ENCODE results near the gene ARL4C. TPM values are rescaled to one million over a fixed set of nuclear protein-coding genes. Genes with fewer than 3 reads are reported as not detected.

ARL4C gene
- total RNA-seq, 2 experiments from 2014 or later = 469 to 471 TPM

DNA sequence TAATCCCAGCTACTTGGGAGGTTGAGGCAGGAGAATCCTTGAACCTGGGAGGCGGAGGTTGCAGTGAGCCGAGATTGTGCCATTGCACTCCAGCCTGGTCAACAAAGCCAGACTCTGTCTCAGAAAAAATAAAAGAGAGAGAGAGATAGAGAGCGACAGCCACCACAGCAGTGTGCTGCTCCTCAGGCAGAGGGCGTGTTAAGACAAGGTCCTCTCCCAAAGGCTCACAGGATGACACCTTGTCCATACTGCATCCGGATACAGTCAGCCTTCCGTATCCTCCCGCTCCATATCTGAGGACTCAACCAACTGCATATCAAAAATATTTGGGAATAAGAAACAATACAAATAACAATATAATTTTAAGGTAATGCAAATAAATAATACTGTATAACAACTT is 20.1 kb downstream of the ARL4C start:
- peaks cover 0 to 13% of the 10 kb centered on the region in 2 experiments for H3K9me3 ChIP-seq (ENCODE audit: control insufficient read depth in 1 of 2, insufficient read depth in 1 of 2, low read length in 2 of 2)
- H3K4me1 Mint-ChIP-seq (ENCODE audit: low read depth) = peaks cover 59% of the 10 kb centered on the region
- no peaks in the 10 kb centered on the region for H3K27me3 Mint-ChIP-seq
- no peak overlapping the region for H3K4me3 Mint-ChIP-seq
- H3K27me3 ChIP-seq (ENCODE audit: control insufficient read depth in 1 of 2, insufficient read depth in 2 of 2, low read length in 2 of 2) = no peaks in the 10 kb centered on the region
- intact Hi-C loops (cut with DNase I, micrococcal nuclease) = no loop called here
- H3K4me1 ChIP-seq (ENCODE audit: insufficient read depth, low read length) = peaks cover 31% of the 10 kb centered on the region
- ATAC-seq (ENCODE audit: poor library complexity) (no peak), DNase-seq (no peak)
- no peaks in the 10 kb centered on the region for H3K9me3 Mint-ChIP-seq
- no peak overlapping the region for H3K4me3 ChIP-seq (ENCODE audit: low read length)
- POLR2A ChIA-PET = interaction anchor here (2.4 kb wide), 1 partner anchor 22 kb away, joined by 13 read pairs; no protein-coding TSS in a partner anchor
- CTCF ChIA-PET = no interaction called here
- H3K27ac ChIP-seq (ENCODE audit: low read depth in 1 of 2, low read length in 2 of 2) = no peak overlapping the region
- no peaks in the 10 kb centered on the region for H3K36me3 ChIP-seq (ENCODE audit: insufficient read depth, low read length)
- TF ChIP-seq, protein P1, sequence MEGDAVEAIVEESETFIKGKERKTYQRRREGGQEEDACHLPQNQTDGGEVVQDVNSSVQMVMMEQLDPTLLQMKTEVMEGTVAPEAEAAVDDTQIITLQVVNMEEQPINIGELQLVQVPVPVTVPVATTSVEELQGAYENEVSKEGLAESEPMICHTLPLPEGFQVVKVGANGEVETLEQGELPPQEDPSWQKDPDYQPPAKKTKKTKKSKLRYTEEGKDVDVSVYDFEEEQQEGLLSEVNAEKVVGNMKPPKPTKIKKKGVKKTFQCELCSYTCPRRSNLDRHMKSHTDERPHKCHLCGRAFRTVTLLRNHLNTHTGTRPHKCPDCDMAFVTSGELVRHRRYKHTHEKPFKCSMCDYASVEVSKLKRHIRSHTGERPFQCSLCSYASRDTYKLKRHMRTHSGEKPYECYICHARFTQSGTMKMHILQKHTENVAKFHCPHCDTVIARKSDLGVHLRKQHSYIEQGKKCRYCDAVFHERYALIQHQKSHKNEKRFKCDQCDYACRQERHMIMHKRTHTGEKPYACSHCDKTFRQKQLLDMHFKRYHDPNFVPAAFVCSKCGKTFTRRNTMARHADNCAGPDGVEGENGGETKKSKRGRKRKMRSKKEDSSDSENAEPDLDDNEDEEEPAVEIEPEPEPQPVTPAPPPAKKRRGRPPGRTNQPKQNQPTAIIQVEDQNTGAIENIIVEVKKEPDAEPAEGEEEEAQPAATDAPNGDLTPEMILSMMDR (IDR thresholded peaks at IDR 0.05) = no peak
- no peak overlapping the region for H3K27ac Mint-ChIP-seq
- no peaks in the 10 kb centered on the region for H3K36me3 Mint-ChIP-seq (ENCODE audit: low read depth)

DNA sequence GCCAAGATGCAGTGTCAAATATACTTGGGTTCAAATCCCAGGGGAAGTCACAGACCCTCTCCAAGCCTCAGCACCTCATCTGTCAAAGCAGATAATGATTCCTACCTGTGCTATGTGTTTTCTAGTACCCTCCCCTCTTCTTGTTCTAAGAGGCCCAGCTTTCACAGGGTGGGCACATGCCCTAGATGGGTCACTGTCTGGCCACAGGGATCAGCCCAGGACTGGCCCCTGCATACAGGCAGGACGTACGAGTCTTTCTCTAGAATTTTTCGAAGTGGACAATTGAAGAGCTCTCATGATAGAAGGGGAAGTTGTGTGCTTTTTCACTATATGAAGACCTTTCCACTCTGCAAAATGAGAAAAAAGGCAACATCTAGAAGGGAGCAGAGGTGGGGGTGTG is 22.2 kb downstream of the ARL4C start:
- ChIA-PET POLR2A (interaction anchor here (1.0 to 1.3 kb wide), 3 partner anchors 10 to 28 kb away, joined by 3 read pairs; no protein-coding TSS in a partner anchor), CTCF (no interaction called here)
- H3K9me3 Mint-ChIP-seq = no peaks in the 10 kb centered on the region
- Histone ChIP-seq H3K27ac (ENCODE audit: low read depth in 1 of 2, low read length in 2 of 2) (no peak overlapping the region), H3K4me3 (ENCODE audit: low read length) (no peak overlapping the region), H3K27me3 (ENCODE audit: control insufficient read depth in 1 of 2, insufficient read depth in 2 of 2, low read length in 2 of 2) (no peaks in the 10 kb centered on the region), H3K4me1 (ENCODE audit: insufficient read depth, low read length) (peaks cover 31% of the 10 kb centered on the region), H3K9me3 (ENCODE audit: control insufficient read depth in 1 of 2, insufficient read depth in 1 of 2, low read length in 2 of 2) (peaks cover 0 to 13% of the 10 kb centered on the region in 2 experiments), H3K36me3 (ENCODE audit: insufficient read depth, low read length) (no peaks in the 10 kb centered on the region)
- no peak overlapping the region for H3K4me3 Mint-ChIP-seq
- no peaks in the 10 kb centered on the region for H3K27me3 Mint-ChIP-seq
- H3K27ac Mint-ChIP-seq = peak overlapping the region; percentile 16
- ATAC-seq (ENCODE audit: poor library complexity) (no peak), DNase-seq (no peak)
- peaks cover 43% of the 10 kb centered on the region for H3K4me1 Mint-ChIP-seq (ENCODE audit: low read depth)
- H3K36me3 Mint-ChIP-seq (ENCODE audit: low read depth) = no peaks in the 10 kb centered on the region
- TF ChIP-seq, protein P1 (IDR thresholded peaks at IDR 0.05) = no peak
- intact Hi-C loops (cut with DNase I, micrococcal nuclease) = no loop called here

DNA sequence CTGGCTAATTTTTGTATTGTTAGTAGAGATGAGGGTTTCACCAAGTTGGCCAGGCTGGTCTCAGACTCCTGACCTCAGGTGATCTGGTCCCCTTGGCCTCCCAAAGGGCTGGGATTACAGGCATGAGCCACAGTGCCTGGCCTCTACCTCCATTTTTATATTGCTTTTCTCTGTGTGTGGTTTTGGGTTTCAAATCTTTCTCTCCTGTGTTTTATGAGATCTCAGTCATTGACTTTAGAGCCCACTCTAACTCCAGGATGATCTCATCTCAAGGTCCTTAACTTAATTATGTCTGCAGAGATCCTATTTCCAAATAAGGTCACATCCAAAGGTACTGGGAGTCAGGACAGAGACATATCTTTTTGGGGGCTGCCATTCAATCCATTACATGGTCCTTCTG is 24.7 kb downstream of the ARL4C start:
- peaks cover 12% of the 10 kb centered on the region for H3K4me1 ChIP-seq (ENCODE audit: insufficient read depth, low read length)
- Mint-ChIP-seq H3K27me3 (no peaks in the 10 kb centered on the region), H3K36me3 (ENCODE audit: low read depth) (no peaks in the 10 kb centered on the region), H3K27ac (no peak overlapping the region), H3K4me3 (no peak overlapping the region), H3K9me3 (no peaks in the 10 kb centered on the region), H3K4me1 (ENCODE audit: low read depth) (peaks cover 45% of the 10 kb centered on the region)
- peaks cover 0 to 13% of the 10 kb centered on the region in 2 experiments for H3K9me3 ChIP-seq (ENCODE audit: control insufficient read depth in 1 of 2, insufficient read depth in 1 of 2, low read length in 2 of 2)
- no peak overlapping the region for H3K27ac ChIP-seq (ENCODE audit: low read depth in 1 of 2, low read length in 2 of 2)
- H3K27me3 ChIP-seq (ENCODE audit: control insufficient read depth in 1 of 2, insufficient read depth in 2 of 2, low read length in 2 of 2) = no peaks in the 10 kb centered on the region
- ATAC-seq (ENCODE audit: poor library complexity) = no peak
- no peak for DNase-seq
- H3K36me3 ChIP-seq (ENCODE audit: insufficient read depth, low read length) = no peaks in the 10 kb centered on the region
- POLR2A ChIA-PET = no interaction called here
- TF ChIP-seq, protein P1 (IDR thresholded peaks at IDR 0.05) = no peak
- CTCF ChIA-PET = no interaction called here
- no peak overlapping the region for H3K4me3 ChIP-seq (ENCODE audit: low read length)
- intact Hi-C loops (cut with DNase I, micrococcal nuclease) = no loop called here

All from CD4-positive, alpha-beta T cell (primary cell).